Erythroblast (primary cell): Measurements from ENCODE around the gene TNFAIP8L1.

ENCODE experiments used
- GATA1 ChIP-seq: IDR thresholded peaks from 2 replicates; pipeline ENCODE4 v1.6.1; 2011; ENCODE audit warnings: low read depth, mild to moderate bottlenecking, control low read depth, low read length, moderate library complexity
- POLR2A ChIP-seq: IDR thresholded peaks from 2 replicates; pipeline ENCODE4 v1.6.1; 2011; ENCODE audit warnings: mild to moderate bottlenecking, low read length

- TF ChIP-seq POLR2A (no peak), GATA1 (no peak)
Observed at GRCh38 chr19:4664642-4665041, 25.3 kb downstream of the TNFAIP8L1 start.
